Neural cell (in vitro differentiated cells): ENCODE data around the gene MAP3K1. TPM values are rescaled to one million over a fixed set of nuclear protein-coding genes. Genes with fewer than 3 reads are reported as not detected.

ENCODE experiments used
- H2AFZ ChIP-seq: fragments of 200-600, 300-800 bp; sonication (generic), shearing (Covaris generic); 2 replicates; pipeline ENCODE4 v1.6.0; 2014; ENCODE audit warnings: low read depth, mild to moderate bottlenecking, antibody characterized with exemption, low read length, moderate library complexity
- H3F3A ChIP-seq: fragments of 200-600 bp; shearing (Covaris generic); 2 replicates; pipeline ENCODE4 v1.6.1; 2016; ENCODE audit warnings: mild to moderate bottlenecking, moderate library complexity, mixed read lengths, antibody characterized with exemption, low read length; ENCODE audit not compliant: insufficient read depth, poor library complexity, severe bottlenecking
- H3K27ac ChIP-seq: fragments of 200-600, 300-800 bp; sonication (generic), shearing (Covaris generic); 2 replicates; pipeline ENCODE4 v1.5.1; 2014; ENCODE audit warnings: mild to moderate bottlenecking, low read length, moderate library complexity
- H3K27me3 ChIP-seq: fragments of 300-800, 200-600 bp; sonication (generic), shearing (Covaris generic); 2 replicates; pipeline ENCODE4 v1.6.0; 2014; ENCODE audit warnings: mild to moderate bottlenecking, low read depth, low read length, moderate library complexity; ENCODE audit not compliant: insufficient read depth
- H3K36me3 ChIP-seq: fragments of 300-800, 200-600 bp; sonication (generic), shearing (Covaris generic); 2 replicates; pipeline ENCODE4 v1.5.1; 2014; ENCODE audit warnings: mild to moderate bottlenecking, antibody characterized with exemption, low read length, moderate library complexity; ENCODE audit not compliant: insufficient read depth
- H3K4me2 ChIP-seq: fragments of 300-800, 200-600 bp; sonication (generic), shearing (Covaris generic); 2 replicates; pipeline ENCODE4 v1.6.0; 2014; ENCODE audit warnings: mild to moderate bottlenecking, low read length
- H3K4me3 ChIP-seq: fragments of 300-800, 200-600 bp; sonication (generic), shearing (Covaris generic); 2 replicates; pipeline ENCODE4 v1.5.1; 2014; ENCODE audit warnings: mild to moderate bottlenecking, low read length, moderate library complexity
- H3K79me2 ChIP-seq: fragments of 200-600 bp; shearing (Covaris generic); replicated peaks from 2 replicates; pipeline ENCODE4 v1.6.0; 2014; ENCODE audit warnings: mild to moderate bottlenecking, low read length, moderate library complexity; ENCODE audit not compliant: insufficient read depth
- H3K9ac ChIP-seq: fragments of 300-800, 200-600 bp; sonication (generic), shearing (Covaris generic); 2 replicates; pipeline ENCODE4 v1.6.1; 2016; ENCODE audit warnings: mild to moderate bottlenecking, low read length, mixed read lengths
- H3K9me2 ChIP-seq: fragments of 200-600 bp; shearing (Covaris generic); 2 replicates; pipeline ENCODE4 v1.6.1; 2016; ENCODE audit warnings: mild to moderate bottlenecking, low read length, mixed read lengths; ENCODE audit not compliant: insufficient read depth
- H3K9me3 ChIP-seq: fragments of 200-600, 300-800 bp; sonication (generic), shearing (Covaris generic); 2 replicates; pipeline ENCODE4 v1.6.1; 2016; ENCODE audit warnings: mild to moderate bottlenecking, mixed run types, low read length, moderate library complexity, mixed read lengths
- H4K20me1 ChIP-seq: fragments of 200-600 bp; shearing (Covaris generic); 2 replicates; pipeline ENCODE4 v1.6.1; 2016; ENCODE audit warnings: mild to moderate bottlenecking, mixed run types; ENCODE audit not compliant: insufficient read depth
- CTCF ChIP-seq: fragments of 450-650 bp; IDR thresholded peaks from 2 replicates; pipeline ENCODE4 v1.5.1; 2014; ENCODE audit warnings: antibody characterized with exemption, mild to moderate bottlenecking, moderate library complexity; ENCODE audit not compliant: poor library complexity, severe bottlenecking
- EP300 ChIP-seq: fragments of 450-650 bp; conservative IDR thresholded peaks from 2 replicates; pipeline ENCODE4 v1.6.1; 2014; ENCODE audit warnings: antibody characterized with exemption, mild to moderate bottlenecking, moderate library complexity; ENCODE audit not compliant: poor library complexity, severe bottlenecking
- EZH2 ChIP-seq: fragments of 200-600, 300-800 bp; shearing (Covaris generic), sonication (generic); IDR thresholded peaks from 2 replicates; pipeline ENCODE4 v1.6.1; 2014; ENCODE audit warnings: antibody characterized with exemption, low read length, borderline replicate concordance, mild to moderate bottlenecking; ENCODE audit not compliant: insufficient read depth, poor library complexity, severe bottlenecking
- MXI1 ChIP-seq: fragments of 450-650 bp; conservative IDR thresholded peaks from 2 replicates; pipeline ENCODE4 v1.6.1; 2014; ENCODE audit warnings: antibody characterized with exemption, mild to moderate bottlenecking; ENCODE audit not compliant: poor library complexity, severe bottlenecking
- POLR2AphosphoS5 ChIP-seq: IDR thresholded peaks from 2 replicates; pipeline ENCODE4 v1.6.1; 2012
- RAD21 ChIP-seq: fragments of 450-650 bp; conservative IDR thresholded peaks from 2 replicates; pipeline ENCODE4 v1.6.1; 2014; ENCODE audit warnings: antibody characterized with exemption, mild to moderate bottlenecking, moderate library complexity
- REST ChIP-seq: IDR thresholded peaks from 2 replicates; pipeline ENCODE4 v1.6.1; 2012; ENCODE audit warnings: borderline replicate concordance
- SMC3 ChIP-seq: fragments of 450-650 bp; conservative IDR thresholded peaks from 2 replicates; pipeline ENCODE4 v1.6.1; 2014; ENCODE audit warnings: antibody characterized with exemption, mild to moderate bottlenecking, moderate library complexity; ENCODE audit not compliant: poor library complexity
- TAF1 ChIP-seq: IDR thresholded peaks from 2 replicates; pipeline ENCODE4 v1.6.1; 2012; ENCODE audit warnings: low read depth
- polyA plus RNA-seq: library from polyadenylated mRNA; depleted of rRNA; stranded (reverse); fragments of >200 nt; gene quantifications from 2 replicates; pipeline ENCODE4 v1.2.3, GENCODE V29; 2014

Gene MAP3K1
- polyA plus RNA-seq, 1 donor from 2014 or later = 26.4 TPM

- H2AFZ ChIP-seq = no peak overlapping the region
- H4K20me1 ChIP-seq = no peaks in the 10 kb centered on the region
- no peak overlapping the region for H3K9ac ChIP-seq
- H3F3A ChIP-seq = no peaks in the 10 kb centered on the region
- no peak overlapping the region for H3K4me3 ChIP-seq
- no peak overlapping the region for H3K27ac ChIP-seq
- no peaks in the 10 kb centered on the region for H3K9me3 ChIP-seq
- H3K79me2 ChIP-seq = no peaks in the 10 kb centered on the region
- H3K4me2 ChIP-seq = no peak overlapping the region
- no peak for TF ChIP-seq MXI1
- TF ChIP-seq TAF1 = no peak
- TF ChIP-seq REST = no peak
- no peak for TF ChIP-seq EZH2
- no peak for TF ChIP-seq EP300
- no peak for TF ChIP-seq SMC3
- no peak for TF ChIP-seq CTCF
- no peak for TF ChIP-seq RAD21
- no peak for TF ChIP-seq POLR2AphosphoS5
- no peaks in the 10 kb centered on the region for H3K27me3 ChIP-seq
- peaks cover 15% of the 10 kb centered on the region for H3K36me3 ChIP-seq
- no peaks in the 10 kb centered on the region for H3K9me2 ChIP-seq
These were observed 119.0 kb downstream of the MAP3K1 start for GRCh38 chr5:56934325-56934724.

GRCh38 chr5:56938858-56939257 is 123.5 kb downstream of the MAP3K1 start:
- Histone ChIP-seq H3K27me3 (no peaks in the 10 kb centered on the region), H3K4me2 (no peak overlapping the region), H3K9me2 (no peaks in the 10 kb centered on the region), H2AFZ (no peak overlapping the region), H3K79me2 (no peaks in the 10 kb centered on the region), H3K9me3 (no peaks in the 10 kb centered on the region), H3F3A (no peaks in the 10 kb centered on the region), H3K36me3 (peaks cover 7% of the 10 kb centered on the region), H3K4me3 (no peak overlapping the region), H3K9ac (no peak overlapping the region), H4K20me1 (no peaks in the 10 kb centered on the region), H3K27ac (no peak overlapping the region)
- no peak for TF ChIP-seq MXI1
- TF ChIP-seq TAF1 = no peak
- TF ChIP-seq REST = no peak
- TF ChIP-seq POLR2AphosphoS5 = no peak
- TF ChIP-seq EP300 = no peak
- TF ChIP-seq EZH2 = no peak
- no peak for TF ChIP-seq SMC3
- no peak for TF ChIP-seq RAD21
- no peak for TF ChIP-seq CTCF
